Measurements from ENCODE around the gene VSTM2B. TPM values are rescaled to one million over a fixed set of nuclear protein-coding genes. Genes with fewer than 3 reads are reported as not detected.

The VSTM2B gene
- total RNA-seq, 1 experiment from 2014 or later = not detected

- no peaks in the 10 kb centered on the region for H3K4me1 ChIP-seq (ENCODE audit: insufficient read depth, low read length, poor library complexity, severe bottlenecking)
- intact Hi-C loops (cut with micrococcal nuclease; ENCODE audit: unreplicated experiment) = no loop called here
- no peaks in the 10 kb centered on the region for H3K27me3 ChIP-seq (replicated peaks; ENCODE audit: insufficient read depth, low read depth, low read length, poor library complexity)
- ChIA-PET CTCF (no interaction called here), POLR2A (ENCODE audit: low non-redundant PET) (no interaction called here)
- H3K4me3 ChIP-seq (ENCODE audit: low read depth, low read length, poor library complexity, severe bottlenecking) = no peak overlapping the region
- TF ChIP-seq EZH2 (IDR thresholded peaks at IDR 0.05; ENCODE audit: borderline replicate concordance, low read depth, low read length, poor library complexity, severe bottlenecking) (no peak), CTCF (conservative IDR thresholded peaks at IDR 0.05; ENCODE audit: low read depth, low read length) (no peak)
- BruUV-seq (replicated peaks) = no TSS peak
- no peak overlapping the region for H3K27ac ChIP-seq (ENCODE audit: low read depth, low read length, poor library complexity, severe bottlenecking)
- DNase-seq (ENCODE audit: low spot score) = no peak
- H3K9me3 ChIP-seq (ENCODE audit: low read depth, low read length, poor library complexity, severe bottlenecking) = no peaks in the 10 kb centered on the region
- no peaks in the 10 kb centered on the region for H3K36me3 ChIP-seq (ENCODE audit: insufficient read depth, low read length, poor library complexity, severe bottlenecking)
These were observed 20.9 kb downstream of the VSTM2B start for GRCh38 chr19:29546583-29547190.

GRCh38 chr19:29547361-29547960 is 21.7 kb downstream of the VSTM2B start:
- no peak overlapping the region for H3K4me3 ChIP-seq (ENCODE audit: low read depth, low read length, poor library complexity, severe bottlenecking)
- H3K36me3 ChIP-seq (ENCODE audit: insufficient read depth, low read length, poor library complexity, severe bottlenecking) = no peaks in the 10 kb centered on the region
- no TSS peak for BruUV-seq (replicated peaks)
- no peaks in the 10 kb centered on the region for H3K27me3 ChIP-seq (replicated peaks; ENCODE audit: insufficient read depth, low read depth, low read length, poor library complexity)
- TF ChIP-seq CTCF (conservative IDR thresholded peaks at IDR 0.05; ENCODE audit: low read depth, low read length) (no peak), EZH2 (IDR thresholded peaks at IDR 0.05; ENCODE audit: borderline replicate concordance, low read depth, low read length, poor library complexity, severe bottlenecking) (no peak)
- no peaks in the 10 kb centered on the region for H3K9me3 ChIP-seq (ENCODE audit: low read depth, low read length, poor library complexity, severe bottlenecking)
- ChIA-PET CTCF (no interaction called here), POLR2A (ENCODE audit: low non-redundant PET) (no interaction called here)
- no peak for DNase-seq (ENCODE audit: low spot score)
- intact Hi-C loops (cut with micrococcal nuclease; ENCODE audit: unreplicated experiment) = no loop called here
- no peak overlapping the region for H3K27ac ChIP-seq (ENCODE audit: low read depth, low read length, poor library complexity, severe bottlenecking)
- H3K4me1 ChIP-seq (ENCODE audit: insufficient read depth, low read length, poor library complexity, severe bottlenecking) = no peaks in the 10 kb centered on the region

- Histone ChIP-seq H3K4me3 (ENCODE audit: low read depth, low read length, poor library complexity, severe bottlenecking) (no peak overlapping the region), H3K36me3 (ENCODE audit: insufficient read depth, low read length, poor library complexity, severe bottlenecking) (no peaks in the 10 kb centered on the region), H3K27me3 (replicated peaks; ENCODE audit: insufficient read depth, low read depth, low read length, poor library complexity) (no peaks in the 10 kb centered on the region), H3K27ac (ENCODE audit: low read depth, low read length, poor library complexity, severe bottlenecking) (no peak overlapping the region), H3K9me3 (ENCODE audit: low read depth, low read length, poor library complexity, severe bottlenecking) (no peaks in the 10 kb centered on the region), H3K4me1 (ENCODE audit: insufficient read depth, low read length, poor library complexity, severe bottlenecking) (no peaks in the 10 kb centered on the region)
- TF ChIP-seq CTCF (conservative IDR thresholded peaks at IDR 0.05; ENCODE audit: low read depth, low read length) (no peak), EZH2 (IDR thresholded peaks at IDR 0.05; ENCODE audit: borderline replicate concordance, low read depth, low read length, poor library complexity, severe bottlenecking) (no peak)
- no TSS peak for BruUV-seq (replicated peaks)
- DNase-seq (ENCODE audit: low spot score) = no peak
- POLR2A ChIA-PET (ENCODE audit: low non-redundant PET) = no interaction called here
- CTCF ChIA-PET = no interaction called here
- intact Hi-C loops (cut with micrococcal nuclease; ENCODE audit: unreplicated experiment) = no loop called here
These were observed 22.2 kb downstream of the VSTM2B start for GRCh38 chr19:29547981-29548380.
